ENCODE measurements around the gene NUAK2.

The NUAK2 gene

GRCh38 chr1:205270764-205271163 lies 50.8 kb downstream of the NUAK2 start:
- DNase-seq = no peak

- no peak for DNase-seq
Observed at GRCh38 chr1:205270271-205270670, 51.3 kb downstream of the NUAK2 start.

DNA sequence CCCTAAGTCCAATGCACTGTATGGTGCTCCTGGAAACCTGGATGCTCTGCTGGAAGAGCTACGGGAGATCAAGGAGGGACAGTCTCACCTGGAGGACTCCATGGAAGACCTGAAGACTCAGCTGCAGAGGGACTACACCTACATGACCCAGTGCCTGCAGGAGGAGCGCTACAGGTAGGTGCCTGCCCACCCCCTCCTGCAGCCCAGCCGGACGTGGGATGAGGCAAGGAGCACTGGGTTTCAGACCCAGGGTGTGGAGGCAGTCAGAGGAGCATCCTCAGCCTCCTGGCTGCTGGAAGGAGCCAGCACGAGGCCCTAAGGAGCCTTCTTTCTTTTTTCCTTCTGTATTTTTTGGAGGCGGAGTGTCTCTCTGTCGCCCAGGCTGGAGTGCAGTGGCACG lies 51.8 kb downstream of the NUAK2 start:
- no peak for DNase-seq

DNA sequence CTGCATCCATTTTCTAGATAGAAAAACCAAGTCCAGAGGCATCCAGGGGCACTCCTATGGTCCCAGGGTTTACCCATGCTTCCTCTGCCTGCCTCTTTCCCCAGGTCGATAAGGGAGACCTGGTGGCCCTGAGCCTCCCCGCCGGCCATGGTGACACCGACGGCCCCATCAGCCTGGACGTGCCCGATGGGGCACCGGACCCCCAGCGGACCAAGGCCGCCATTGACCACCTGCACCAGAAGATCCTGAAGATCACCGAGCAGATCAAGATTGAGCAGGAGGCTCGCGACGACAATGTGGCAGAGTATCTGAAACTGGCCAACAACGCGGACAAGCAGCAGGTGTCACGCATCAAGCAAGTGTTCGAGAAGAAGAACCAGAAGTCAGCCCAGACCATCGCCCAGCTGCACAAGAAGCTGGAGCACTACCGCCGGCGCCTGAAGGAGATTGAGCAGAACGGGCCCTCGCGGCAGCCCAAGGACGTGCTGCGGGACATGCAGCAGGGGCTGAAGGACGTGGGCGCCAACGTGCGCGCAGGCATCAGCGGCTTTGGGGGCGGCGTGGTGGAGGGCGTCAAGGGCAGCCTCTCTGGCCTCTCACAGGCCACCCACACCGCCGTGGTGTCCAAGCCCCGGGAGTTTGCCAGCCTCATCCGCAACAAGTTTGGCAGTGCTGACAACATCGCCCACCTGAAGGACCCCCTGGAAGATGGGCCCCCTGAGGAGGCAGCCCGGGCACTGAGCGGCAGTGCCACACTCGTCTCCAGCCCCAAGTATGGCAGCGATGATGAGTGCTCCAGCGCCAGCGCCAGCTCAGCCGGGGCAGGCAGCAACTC lies 52.5 kb downstream of the NUAK2 start:
- no peak for DNase-seq

GRCh38 chr1:205267306-205267902 lies 54.1 kb downstream of the NUAK2 start:
- DNase-seq = no peak

GRCh38 chr1:205266611-205267305 lies 54.8 kb downstream of the NUAK2 start:
- no peak for DNase-seq

DNA sequence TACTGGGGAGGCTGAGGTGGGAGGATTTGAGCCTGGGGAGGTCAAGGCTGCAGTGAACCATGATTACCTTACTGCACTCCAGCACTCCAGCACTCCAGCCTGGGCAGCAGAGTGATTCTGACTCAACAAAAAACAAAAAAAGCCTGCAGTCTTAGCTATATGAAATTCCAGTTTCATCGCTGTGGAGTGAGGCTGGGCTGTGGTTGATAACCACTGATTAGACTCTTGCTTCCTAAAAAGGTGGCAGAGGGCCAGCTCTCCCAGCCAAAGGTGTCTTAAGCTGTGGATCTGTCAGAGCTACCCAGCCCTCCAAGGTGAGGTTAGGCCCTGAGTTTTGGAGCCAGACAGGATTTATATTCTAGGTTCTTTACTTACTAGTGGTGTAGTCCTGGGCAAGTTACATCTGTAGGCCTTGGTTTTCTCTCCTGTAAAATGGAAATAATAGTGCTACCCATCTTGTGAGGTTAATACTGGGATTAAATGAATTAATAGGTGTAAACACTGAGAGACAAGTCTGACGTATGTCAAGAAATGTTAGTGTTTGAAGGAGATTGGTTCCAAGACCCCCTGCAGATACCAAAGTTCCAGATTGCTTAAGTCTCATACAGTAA lies 57.9 kb downstream of the NUAK2 start:
- DNase-seq = no peak

- DNase-seq = no peak
Observed at GRCh38 chr1:205262731-205263171, 58.8 kb downstream of the NUAK2 start.

DNA sequence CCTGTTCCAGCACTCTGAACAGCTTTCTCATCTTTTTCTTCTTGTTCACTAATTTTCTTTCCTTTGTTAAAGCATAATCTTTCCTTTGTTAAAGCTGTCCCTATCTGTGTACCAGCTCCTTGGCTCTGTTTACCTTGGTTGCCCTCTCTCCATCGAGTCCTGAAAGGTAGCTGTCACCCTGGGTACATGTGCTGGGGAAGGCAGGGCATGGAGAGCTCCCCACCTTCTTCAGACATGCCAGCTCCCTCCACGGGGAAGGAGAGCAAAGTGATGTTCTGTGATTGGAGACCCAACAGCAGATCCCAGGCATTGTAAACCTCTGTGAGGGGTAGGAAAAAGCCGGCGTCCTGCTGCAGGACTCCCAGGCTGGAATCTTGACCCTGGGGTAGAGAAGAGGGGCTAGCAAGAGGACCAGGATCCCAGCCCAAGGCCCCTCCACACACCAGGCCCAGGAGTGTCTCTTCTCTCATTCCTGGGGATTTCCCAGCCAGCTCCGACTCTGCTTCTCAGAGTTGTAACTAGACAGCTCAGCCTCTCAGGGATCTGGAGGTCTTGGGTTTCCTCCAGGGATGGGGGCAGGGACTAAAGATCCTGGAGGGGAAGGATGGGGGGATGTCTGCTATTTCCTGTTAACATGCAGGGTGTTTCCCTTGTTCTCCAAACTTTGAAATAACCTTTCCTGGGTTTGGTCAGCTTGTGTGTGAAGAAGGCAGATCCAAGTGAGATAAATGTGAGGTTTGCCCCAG lies 59.4 kb downstream of the NUAK2 start:
- no peak for DNase-seq

GRCh38 chr1:205260948-205261732 lies 60.4 kb downstream of the NUAK2 start:
- DNase-seq = no peak

- DNase-seq = no peak
Observed at GRCh38 chr1:205259998-205260397, 61.5 kb downstream of the NUAK2 start.

GRCh38 chr1:205259324-205259832 lies 62.2 kb downstream of the NUAK2 start:
- no peak for DNase-seq

- DNase-seq = no peak
Observed at GRCh38 chr1:205258719-205259118, 62.8 kb downstream of the NUAK2 start.

DNA sequence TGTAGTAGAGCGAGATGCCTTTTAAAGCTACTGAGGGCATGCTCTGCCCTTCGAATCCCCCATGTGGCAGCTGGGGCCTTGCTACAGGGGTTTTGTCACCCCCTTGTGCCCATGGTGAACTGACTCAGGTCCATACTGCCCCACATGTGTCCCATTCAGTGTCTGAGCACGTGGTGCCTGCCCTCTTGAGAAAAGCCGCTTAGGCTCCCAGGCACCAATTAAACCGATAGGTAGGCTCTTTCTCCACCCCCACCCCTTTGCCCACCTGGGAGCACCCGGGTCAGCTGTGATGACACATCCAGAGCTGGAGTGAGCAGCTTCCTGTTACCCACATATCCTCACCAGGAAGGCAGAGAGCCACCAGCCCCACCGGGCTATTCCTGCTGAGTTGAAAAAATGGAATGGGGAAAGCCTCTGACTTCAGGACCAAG lies 63.3 kb downstream of the NUAK2 start:
- no peak for DNase-seq

DNA sequence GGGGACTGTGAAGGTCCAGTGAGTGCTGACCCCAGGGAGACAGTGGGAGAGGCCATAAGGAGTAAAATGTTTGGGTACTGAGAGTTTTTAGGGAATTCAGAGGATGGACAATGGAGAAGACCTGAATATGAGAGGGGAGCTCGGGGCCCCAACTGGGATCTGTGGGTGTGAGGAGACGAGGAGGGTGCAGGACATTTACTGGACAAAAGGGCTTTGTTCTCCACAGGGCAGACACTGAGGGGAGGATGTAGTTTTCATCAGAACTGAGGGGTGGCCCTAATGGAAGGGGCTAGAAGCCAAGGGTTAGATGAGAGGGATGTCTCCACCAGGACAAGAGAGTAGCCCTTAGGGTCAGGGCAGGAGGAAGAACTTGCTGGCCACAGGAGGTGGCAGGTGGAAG lies 63.8 kb downstream of the NUAK2 start:
- no peak for DNase-seq

DNA sequence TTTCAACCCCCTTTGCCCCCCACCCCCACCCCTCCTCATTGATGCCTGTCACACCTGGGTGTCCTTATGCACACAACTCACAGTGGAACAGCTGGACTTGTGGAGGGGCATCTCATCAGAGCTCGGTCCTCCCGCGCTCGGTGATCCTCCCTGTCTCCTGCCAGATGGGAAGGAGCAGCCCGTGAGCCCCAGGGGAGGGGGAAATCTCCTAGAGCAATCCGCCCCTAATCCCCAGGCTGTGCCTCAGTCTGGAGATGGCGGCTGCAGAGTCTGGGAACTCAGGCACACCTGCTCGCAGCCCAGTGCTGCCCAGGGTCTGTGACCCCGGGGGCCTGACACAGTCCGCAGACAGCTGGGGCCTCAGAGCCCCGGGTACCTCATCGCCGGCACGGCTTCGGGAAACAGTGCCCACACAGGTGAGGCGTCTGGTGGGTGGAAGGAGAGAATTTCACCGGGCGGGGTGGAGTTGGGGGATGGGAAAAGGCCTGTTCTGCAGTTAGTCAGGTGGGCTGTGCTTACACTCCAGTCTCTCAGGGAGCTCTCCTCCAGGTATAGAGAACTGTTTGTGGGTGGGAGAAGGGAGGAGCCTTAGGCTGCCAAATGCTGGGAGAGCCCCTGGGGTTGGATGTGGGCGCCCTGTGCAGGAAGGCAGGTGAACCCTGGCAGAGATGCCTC lies 64.5 kb downstream of the NUAK2 start:
- DNase-seq = no peak

DNA sequence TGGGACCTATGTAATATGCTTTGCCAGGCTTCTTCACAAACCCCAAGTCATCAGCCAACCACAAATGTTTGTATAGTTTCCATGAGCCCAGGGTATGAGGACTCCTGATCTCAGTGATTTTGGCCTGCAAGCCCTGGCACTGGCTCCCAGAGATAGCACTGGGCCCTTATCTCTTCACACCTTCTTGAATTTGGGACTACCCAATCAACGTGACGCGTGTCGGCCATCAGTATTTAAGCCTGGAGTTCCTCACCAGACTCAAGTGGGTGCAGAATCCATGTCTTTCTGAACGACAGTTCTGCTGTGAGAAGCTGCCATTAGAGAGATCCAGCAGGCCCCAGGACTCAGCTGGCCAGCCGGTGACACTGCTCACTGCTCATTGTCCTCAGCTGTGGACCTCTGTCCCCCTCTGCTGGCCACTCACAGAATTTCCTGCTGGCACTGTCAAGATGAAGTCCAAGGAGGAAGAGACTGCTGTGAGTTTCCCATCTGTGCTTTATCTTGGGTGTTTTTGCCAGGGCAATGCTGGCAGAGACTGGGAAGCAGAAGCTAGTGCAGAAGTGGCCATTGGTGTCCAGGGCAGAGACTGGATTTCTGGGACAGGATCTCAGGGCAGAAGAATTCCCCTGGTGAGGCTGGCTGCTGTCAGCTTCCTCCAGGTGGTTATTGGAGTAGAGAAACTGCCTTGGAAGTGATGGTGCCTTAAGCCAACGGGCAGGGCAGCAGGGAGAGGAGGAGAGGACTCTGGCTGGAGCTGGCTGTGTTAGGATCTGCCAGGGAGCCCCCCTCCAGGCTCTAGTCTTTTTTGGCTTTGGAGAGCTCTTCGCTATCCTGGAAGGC lies 65.4 kb downstream of the NUAK2 start:
- peak; percentile 86 for DNase-seq
